Measurements from ENCODE around the gene TGFA.
A peak's percentile ranks its signal among the peaks of the same experiment; 100 is the strongest.

DNA sequence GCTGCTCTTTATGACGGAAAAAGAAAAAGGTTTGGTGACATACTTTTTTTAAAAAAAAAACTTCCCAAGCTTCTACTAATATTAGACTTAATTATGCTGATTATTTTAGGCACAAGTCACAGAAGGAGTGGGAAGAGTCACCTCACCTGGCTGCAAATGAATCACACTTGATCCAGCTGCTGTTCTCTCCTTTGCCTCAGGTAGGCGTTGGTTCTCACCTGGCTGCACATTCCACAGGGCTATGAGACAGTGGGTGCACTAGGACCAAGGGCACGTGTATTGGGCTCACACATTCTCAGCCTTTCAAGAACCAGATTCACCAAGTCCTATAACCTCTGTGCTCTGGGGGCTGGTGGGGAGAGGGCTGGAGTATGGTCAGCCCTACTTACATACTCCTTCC, 93.3 kb downstream of the TGFA start:
- TF ChIP-seq CTCF (conservative IDR thresholded peaks at IDR 0.05; ENCODE audit: low read length) (0 out of 2 replicates have a peak, but pooled peaks have one; percentile 15), EZH2phosphoT487 (IDR thresholded peaks at IDR 0.05; ENCODE audit: borderline replicate concordance, low read depth, low read length) (no peak)
